Transverse colon (tissue), 4 donors: ENCODE measurements around the gene LCP2. TPM values are rescaled to one million over a fixed set of nuclear protein-coding genes. Genes with fewer than 3 reads are reported as not detected.

Experiments
- DNase-seq: peaks from one replicate; pipeline ENCODE4 v3.0.0-alpha.2; 2019
- H3K27ac ChIP-seq, 4 donors: fragments of 200-600 bp; sonication (generic); 2 replicates each; pipeline ENCODE4 v1.5.1; 2016 to 2018; ENCODE audit warnings: inconsistent platforms in 4 of 4
- H3K27me3 ChIP-seq: fragments of 200-600 bp; sonication (generic); 2 replicates; pipeline ENCODE4 v1.5.1; 2017; ENCODE audit warnings: inconsistent platforms
- H3K36me3 ChIP-seq, 4 donors: fragments of 200-600 bp; sonication (generic); 2 replicates each; pipeline ENCODE4 v1.5.1; 2017 to 2019; ENCODE audit warnings: inconsistent platforms in 4 of 4
- H3K4me1 ChIP-seq, 4 donors: fragments of 200-600 bp; sonication (generic); 2 replicates each; pipeline ENCODE4 v1.5.1; 2017 to 2020; ENCODE audit warnings: inconsistent platforms in 4 of 4
- H3K4me3 ChIP-seq, 4 donors: fragments of 200-600 bp; sonication (generic); 1 replicate in 1 of 4; 2 replicates in 3 of 4; pipeline versions ENCODE4 v1.5.1 to v1.6.1; 2017 to 2019; ENCODE audit warnings: inconsistent platforms in 4 of 4
- H3K9me3 ChIP-seq, 2 donors: fragments of 200-600 bp; sonication (generic); 2 replicates each; pipeline ENCODE4 v1.5.1; 2017 to 2019; ENCODE audit warnings: inconsistent platforms in 2 of 2
- EP300 ChIP-seq: sonication (generic); formaldehyde crosslinking; IDR thresholded peaks from one replicate; pipeline ENCODE4 v1.6.1; 2017; ENCODE audit warnings: antibody characterized with exemption, low read depth
- POLR2A ChIP-seq: fragments of 450-650 bp; IDR thresholded peaks from one replicate; pipeline ENCODE4 v1.6.1; 2016; ENCODE audit warnings: antibody characterized with exemption, mild to moderate bottlenecking, moderate library complexity
- POLR2AphosphoS5 ChIP-seq, 3 donors: sonication (generic); formaldehyde crosslinking; IDR thresholded peaks; one replicate each; pipeline ENCODE4 v1.6.1; 2016; ENCODE audit warnings: antibody characterized with exemption in 3 of 3
- WGBS, 2 donors: methylation state at CpG; one replicate each; pipeline ENCODE4 v1.1.5; 2018; ENCODE audit warnings: low coverage in 1 of 2; 5-methylcytosine and 5-hydroxymethylcytosine counted together
- in situ Hi-C, 4 donors: fragments of 200-750 bp; cut with MboI; loops; one replicate each; pipeline versions ENCODE4 v1.15.0 to v1.15.1; 2017; ENCODE audit warnings: low sequenced_read_pairs in 3 of 4, low pct_ligation_motif_present in 1 of 4, low pct_unique_long_range_greater_than_20kb in 1 of 4
- intact Hi-C: fragments of 100-400 bp; cut with DNase I; formaldehyde crosslinking; loops from one replicate; pipeline ENCODE4 v1.15.1; 2023; ENCODE audit warnings: low total_unique reads
- total RNA-seq, 4 donors: library from RNA; depleted of rRNA; stranded (reverse); fragments of >200 nt; gene quantifications; one replicate each; pipeline ENCODE4 v1.1.0, GENCODE V29; 2016
- TF ChIP-seq, protein P1 (sequence below), 5 experiments: fragments of 200-600 bp in 3 of 5; fragments of 450-650 bp in 2 of 5; sonication (generic) in 3 of 5; IDR thresholded peaks; 1 replicate in 2 of 5; 2 replicates in 3 of 5; pipeline ENCODE4 v1.5.1; 2016 to 2017; ENCODE audit warnings: antibody characterized with exemption in 5 of 5, inconsistent platforms in 3 of 5, mild to moderate bottlenecking in 2 of 5, moderate library complexity in 1 of 5

LCP2 gene
- total RNA-seq, 4 donors from 2014 or later, result 2.6 to 33.0 (median 23.3) TPM

DNA sequence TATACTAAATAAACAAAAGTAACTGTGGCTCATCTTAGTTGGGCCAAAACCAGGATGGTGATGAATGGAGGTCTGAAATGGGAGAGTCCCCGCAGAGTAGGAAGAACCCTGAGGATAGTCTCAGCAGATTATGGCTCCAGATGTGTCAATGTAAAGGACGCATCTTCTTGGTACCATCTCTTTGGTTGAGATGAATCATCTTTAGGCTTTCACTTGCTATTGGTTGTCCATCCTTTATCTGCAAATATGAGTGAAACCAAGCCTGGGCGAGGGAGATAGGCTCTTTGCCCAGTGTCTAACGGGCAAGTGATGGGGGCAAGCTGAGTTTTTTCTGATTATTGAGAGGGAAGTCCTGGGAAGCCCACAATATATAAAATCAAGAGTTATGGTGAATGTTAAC is 19.4 kb upstream of the LCP2 start:
- no peak for TF ChIP-seq EP300
- no peak for TF ChIP-seq POLR2A
- TF ChIP-seq, protein P1, sequence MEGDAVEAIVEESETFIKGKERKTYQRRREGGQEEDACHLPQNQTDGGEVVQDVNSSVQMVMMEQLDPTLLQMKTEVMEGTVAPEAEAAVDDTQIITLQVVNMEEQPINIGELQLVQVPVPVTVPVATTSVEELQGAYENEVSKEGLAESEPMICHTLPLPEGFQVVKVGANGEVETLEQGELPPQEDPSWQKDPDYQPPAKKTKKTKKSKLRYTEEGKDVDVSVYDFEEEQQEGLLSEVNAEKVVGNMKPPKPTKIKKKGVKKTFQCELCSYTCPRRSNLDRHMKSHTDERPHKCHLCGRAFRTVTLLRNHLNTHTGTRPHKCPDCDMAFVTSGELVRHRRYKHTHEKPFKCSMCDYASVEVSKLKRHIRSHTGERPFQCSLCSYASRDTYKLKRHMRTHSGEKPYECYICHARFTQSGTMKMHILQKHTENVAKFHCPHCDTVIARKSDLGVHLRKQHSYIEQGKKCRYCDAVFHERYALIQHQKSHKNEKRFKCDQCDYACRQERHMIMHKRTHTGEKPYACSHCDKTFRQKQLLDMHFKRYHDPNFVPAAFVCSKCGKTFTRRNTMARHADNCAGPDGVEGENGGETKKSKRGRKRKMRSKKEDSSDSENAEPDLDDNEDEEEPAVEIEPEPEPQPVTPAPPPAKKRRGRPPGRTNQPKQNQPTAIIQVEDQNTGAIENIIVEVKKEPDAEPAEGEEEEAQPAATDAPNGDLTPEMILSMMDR (IDR thresholded peaks at IDR 0.05), result no peak
- TF ChIP-seq POLR2AphosphoS5 (IDR thresholded peaks at IDR 0.05), result no peak
- H3K27me3 ChIP-seq, result no peaks in the 10 kb centered on the region
- H3K4me3 ChIP-seq, result no peak overlapping the region
- H3K4me1 ChIP-seq, result peaks cover 0 to 24% (median 7%) of the 10 kb centered on the region in 4 donors
- no peak overlapping the region for H3K27ac ChIP-seq
- 89 to 92% methylated on average over 2 to 4 of the region's 4 CpGs for WGBS, 2 donors
- intact Hi-C loops (no loop called here), in situ Hi-C loops (no loop called here)
- no peaks in the 10 kb centered on the region for H3K9me3 ChIP-seq
- no peak for DNase-seq
- no peaks in the 10 kb centered on the region for H3K36me3 ChIP-seq

DNA sequence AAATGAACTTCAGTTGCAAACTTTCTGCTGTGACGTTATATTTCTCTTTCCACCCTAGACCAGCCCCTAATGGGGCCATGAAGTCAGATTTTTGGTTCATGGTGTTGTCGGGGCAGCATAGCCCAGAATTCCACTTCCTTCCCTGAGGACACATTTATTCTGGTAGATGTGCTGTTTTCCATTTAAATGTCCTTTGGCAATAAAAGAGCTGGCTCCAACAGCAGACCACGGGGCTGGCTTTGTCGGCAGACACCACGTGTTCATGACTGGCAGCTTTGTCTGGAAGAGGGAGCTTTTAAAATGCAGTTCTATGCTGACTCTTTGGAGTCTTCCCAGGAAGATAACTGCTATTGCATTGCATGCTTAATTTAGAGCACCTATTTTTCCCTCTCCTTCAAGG is 17.6 kb upstream of the LCP2 start:
- no peak overlapping the region for H3K4me3 ChIP-seq
- peaks cover 0 to 35% (median 7%) of the 10 kb centered on the region in 4 donors for H3K4me1 ChIP-seq
- no peaks in the 10 kb centered on the region for H3K27me3 ChIP-seq
- H3K27ac ChIP-seq, result peak overlapping the region; percentile 42 to 74 (median 57)
- TF ChIP-seq EP300 (no peak), POLR2AphosphoS5 (IDR thresholded peaks at IDR 0.05) (peak in 2 of 3 donors; percentile 33 to 53)
- intact Hi-C loops (no loop called here), in situ Hi-C loops (no loop called here)
- no peaks in the 10 kb centered on the region for H3K36me3 ChIP-seq
- DNase-seq, result no peak
- 34 to 46% methylated on average over 5 of the region's 5 CpGs for WGBS, 2 donors
- H3K9me3 ChIP-seq, result no peaks in the 10 kb centered on the region

DNA sequence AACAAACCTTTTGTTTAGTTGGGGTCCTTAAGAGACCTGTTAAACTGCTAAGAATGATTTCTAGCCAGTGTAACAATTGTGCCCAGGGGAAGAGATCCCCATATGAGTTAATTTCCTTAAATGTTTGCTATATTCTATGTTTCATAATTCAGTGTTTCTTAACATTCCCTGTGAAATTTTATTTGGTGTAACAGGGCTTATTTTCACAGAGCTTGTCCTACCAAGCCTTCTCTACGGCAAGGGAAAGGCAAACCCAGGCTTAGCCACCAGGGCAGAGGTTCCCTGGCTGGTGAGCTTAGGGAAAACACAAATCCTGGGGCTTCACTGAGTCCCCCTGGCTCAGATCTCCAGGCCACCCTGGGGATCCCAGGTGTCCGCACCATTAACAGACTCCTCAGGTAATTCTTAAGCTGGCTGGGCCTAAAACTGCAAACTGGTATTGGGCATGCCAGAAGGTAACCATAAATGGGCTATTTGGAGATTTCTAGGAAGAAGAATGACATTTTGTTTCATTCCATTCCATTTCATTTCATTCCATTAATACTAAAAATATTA is 17.0 kb upstream of the LCP2 start:
- intact Hi-C loops (no loop called here), in situ Hi-C loops (no loop called here)
- TF ChIP-seq EP300 (no peak), POLR2A (no peak), POLR2AphosphoS5 (IDR thresholded peaks at IDR 0.05) (no peak)
- TF ChIP-seq, protein P1 (IDR thresholded peaks at IDR 0.05), result no peak
- Histone ChIP-seq H3K27ac (peak overlapping the region; percentile 42 to 74 (median 57)), H3K4me1 (peaks cover 0 to 40% (median 7%) of the 10 kb centered on the region in 4 donors), H3K27me3 (no peaks in the 10 kb centered on the region), H3K9me3 (no peaks in the 10 kb centered on the region), H3K4me3 (no peak overlapping the region), H3K36me3 (no peaks in the 10 kb centered on the region)
- 0 to 88% methylated on average over 1 to 2 of the region's 2 CpGs for WGBS, 2 donors
- DNase-seq, result no peak

- no peaks in the 10 kb centered on the region for H3K9me3 ChIP-seq
- DNase-seq, result no peak
- no peak overlapping the region for H3K4me3 ChIP-seq
- peaks cover 0 to 43% (median 7%) of the 10 kb centered on the region in 4 donors for H3K4me1 ChIP-seq
- H3K27ac ChIP-seq, result peak overlapping the region in 3 of 4 donors; percentile 42 to 50 (median 47)
- intact Hi-C loops, result no loop called here
- no peaks in the 10 kb centered on the region for H3K27me3 ChIP-seq
- WGBS, 2 donors, result 56 to 63% methylated on average over 2 of the region's 2 CpGs
- no peaks in the 10 kb centered on the region for H3K36me3 ChIP-seq
- in situ Hi-C loops, result no loop called here
- TF ChIP-seq POLR2A (no peak), POLR2AphosphoS5 (IDR thresholded peaks at IDR 0.05) (no peak), EP300 (no peak)
- TF ChIP-seq, protein P1 (IDR thresholded peaks at IDR 0.05), result no peak
Measured at GRCh38 chr5:170313816-170314215, 16.2 kb upstream of the LCP2 start.

DNA sequence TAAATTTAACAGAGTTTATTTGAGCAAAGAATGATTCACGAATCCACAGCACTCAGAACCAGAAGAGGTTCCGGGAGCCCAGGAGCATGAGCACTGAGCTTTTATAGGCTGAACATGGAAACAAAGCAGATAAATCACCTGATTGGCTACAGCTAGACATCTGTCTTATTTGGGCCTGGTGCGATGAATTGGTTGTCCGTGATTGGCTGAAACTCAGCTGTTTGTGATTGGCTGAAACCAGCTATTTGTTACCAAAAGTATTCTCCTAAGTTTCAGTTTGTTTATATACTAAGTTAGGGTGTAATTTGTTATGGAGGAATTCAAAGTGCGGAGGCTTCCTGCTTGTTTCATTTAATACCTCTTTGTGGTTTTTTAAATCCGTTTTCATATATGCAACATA is 15.8 kb upstream of the LCP2 start:
- H3K4me1 ChIP-seq, result peaks cover 0 to 43% (median 7%) of the 10 kb centered on the region in 4 donors
- no peak overlapping the region for H3K4me3 ChIP-seq
- H3K27ac ChIP-seq, result peak overlapping the region in 3 of 4 donors; percentile 16 to 50 (median 47)
- WGBS, 2 donors, result 65 to 88% methylated on average over 3 to 6 of the region's 6 CpGs
- no peak for DNase-seq
- in situ Hi-C loops (no loop called here), intact Hi-C loops (no loop called here)
- no peaks in the 10 kb centered on the region for H3K36me3 ChIP-seq
- H3K9me3 ChIP-seq, result no peaks in the 10 kb centered on the region
- H3K27me3 ChIP-seq, result no peaks in the 10 kb centered on the region
- TF ChIP-seq EP300, result no peak
- no peak for TF ChIP-seq POLR2AphosphoS5 (IDR thresholded peaks at IDR 0.05)
- no peak for TF ChIP-seq POLR2A
- TF ChIP-seq, protein P1 (IDR thresholded peaks at IDR 0.05), result no peak
